ENCODE results near the gene CSPG4. TPM values are rescaled to one million over a fixed set of nuclear protein-coding genes. Genes with fewer than 3 reads are reported as not detected.
"Not testable (repeated sequence)": the region's sequence is repeated elsewhere in the genome, so short reads cannot be mapped to it uniquely, and the experiment has no call there.

Gene CSPG4
- total RNA-seq, 2 donors from 2014 or later = 2.1 to 12.7 TPM

- intact Hi-C loops (cut with DNase I) = loop anchor here (10.0 kb wide), 2 partner anchors 49 to 191 kb away; no protein-coding TSS in a partner anchor
- no peak for DNase-seq
Measured at GRCh38 chr15:75733761-75734651, 21.4 kb upstream of the CSPG4 start.

GRCh38 chr15:75732809-75733451 is 20.3 kb upstream of the CSPG4 start:
- Histone ChIP-seq H3K36me3 (no peaks in the 10 kb centered on the region), H3K9me3 (no peaks in the 10 kb centered on the region), H3K27ac (no peak overlapping the region), H3K27me3 (no peaks in the 10 kb centered on the region), H3K4me3 (no peak overlapping the region), H3K4me1 (no peaks in the 10 kb centered on the region), H3K9ac (ENCODE audit: low read depth in 2 of 2, low read length in 2 of 2) (no peak overlapping the region)
- intact Hi-C loops (cut with DNase I) = loop anchor here (10.0 kb wide), 2 partner anchors 48 to 192 kb away; no protein-coding TSS in a partner anchor
- TF ChIP-seq CTCF (IDR thresholded peaks at IDR 0.05) = peak; percentile 86
- peak; percentile 79 for DNase-seq

More at GRCh38 chr15:75733761-75734651, 21.4 kb upstream of the CSPG4 start:
- H3K27ac ChIP-seq = no peak overlapping the region
- TF ChIP-seq CTCF (IDR thresholded peaks at IDR 0.05) = no peak
- H3K36me3 ChIP-seq = no peaks in the 10 kb centered on the region
- H3K27me3 ChIP-seq = no peaks in the 10 kb centered on the region
- no peaks in the 10 kb centered on the region for H3K4me1 ChIP-seq
- H3K9ac ChIP-seq (ENCODE audit: low read depth in 2 of 2, low read length in 2 of 2) = no peak overlapping the region
- no peaks in the 10 kb centered on the region for H3K9me3 ChIP-seq
- no peak overlapping the region for H3K4me3 ChIP-seq

GRCh38 chr15:75732177-75732808 is 19.6 kb upstream of the CSPG4 start:
- Histone ChIP-seq H3K27ac (no peak overlapping the region), H3K9ac (ENCODE audit: low read depth in 2 of 2, low read length in 2 of 2) (no peak overlapping the region), H3K27me3 (no peaks in the 10 kb centered on the region), H3K9me3 (no peaks in the 10 kb centered on the region), H3K4me3 (no peak overlapping the region), H3K36me3 (no peaks in the 10 kb centered on the region), H3K4me1 (no peaks in the 10 kb centered on the region)
- intact Hi-C loops (cut with DNase I) = loop anchor here (10.0 kb wide), 2 partner anchors 47 to 193 kb away; no protein-coding TSS in a partner anchor
- TF ChIP-seq CTCF (IDR thresholded peaks at IDR 0.05) = no peak
- no peak for DNase-seq

GRCh38 chr15:75731248-75732151 is 18.9 kb upstream of the CSPG4 start:
- no peak overlapping the region for H3K4me3 ChIP-seq

GRCh38 chr15:75730376-75731247 is 18.0 kb upstream of the CSPG4 start:
- intact Hi-C loops (cut with DNase I) = loop anchor here (10.0 kb wide), 2 partner anchors 46 to 194 kb away; no protein-coding TSS in a partner anchor
- not testable (repeated sequence) for H3K4me3 ChIP-seq; H3K27me3 ChIP-seq; H3K27ac ChIP-seq; H3K36me3 ChIP-seq; DNase-seq; H3K4me1 ChIP-seq; H3K9ac ChIP-seq (ENCODE audit: low read depth in 2 of 2, low read length in 2 of 2); H3K9me3 ChIP-seq

More at GRCh38 chr15:75731248-75732151, 18.9 kb upstream of the CSPG4 start:
- H3K4me1 ChIP-seq = no peaks in the 10 kb centered on the region
- H3K27ac ChIP-seq = no peak overlapping the region
- intact Hi-C loops (cut with DNase I) = loop anchor here (10.0 kb wide), 2 partner anchors 47 to 193 kb away; no protein-coding TSS in a partner anchor
- no peak for TF ChIP-seq CTCF (IDR thresholded peaks at IDR 0.05)
- H3K36me3 ChIP-seq = no peaks in the 10 kb centered on the region
- H3K9ac ChIP-seq (ENCODE audit: low read depth in 2 of 2, low read length in 2 of 2) = no peak overlapping the region
- no peak for DNase-seq
- no peaks in the 10 kb centered on the region for H3K9me3 ChIP-seq
- no peaks in the 10 kb centered on the region for H3K27me3 ChIP-seq
